SK-N-SH (cell line): ENCODE results near the gene MS4A15. TPM values are rescaled to one million over a fixed set of nuclear protein-coding genes. Genes with fewer than 3 reads are reported as not detected.

Experiments
- CTCF ChIA-PET: fragments of 300-600, 350-600 bp; formaldehyde crosslinking; extraction: SDS; loops from one replicate; lab custom pipeline; 2021; lab: Yijun Ruan, JAX
- POLR2A ChIA-PET: fragments of 350-600 bp; sonication (Branson Sonifier 250); formaldehyde crosslinking; extraction: SDS; loops from one replicate; lab custom pipeline; 2020; ENCODE audit warnings: antibody characterized with exemption, inconsistent platforms; lab: Yijun Ruan, JAX
- DNase-seq: peaks from one replicate; pipeline ENCODE4 v3.0.0; 2012
- H2AFZ ChIP-seq: fragments of 200-600 bp; sonication (generic); 2 replicates; pipeline ENCODE4 v1.8.1; 2016; ENCODE audit warnings: antibody characterized with exemption, mild to moderate bottlenecking, low read depth
- H3F3A ChIP-seq: fragments of 200-600 bp; sonication (generic); replicated peaks from 2 replicates; pipeline ENCODE3; 2016; ENCODE audit warnings: antibody characterized with exemption, mild to moderate bottlenecking; ENCODE audit not compliant: insufficient read depth
- H3K27ac ChIP-seq, 2 experiments: fragments of 200-500 bp in 1 of 2; fragments of 200-600 bp in 1 of 2; sonication (Bioruptor generic) in 1 of 2; sonication (generic), shearing (Covaris generic) in 1 of 2; 2 replicates each; pipeline versions ENCODE4 v1.5.1 to v1.6.1; 2014 to 2016; ENCODE audit warnings: low read depth in 2 of 2, inconsistent platforms in 1 of 2, low read length in 1 of 2, mild to moderate bottlenecking in 1 of 2, mixed read lengths in 1 of 2
- H3K27me3 ChIP-seq: fragments of 200-600 bp; sonication (generic), shearing (Covaris generic); 2 replicates; pipeline ENCODE4 v1.6.1; 2016; ENCODE audit warnings: mixed run types; ENCODE audit not compliant: insufficient read depth
- H3K36me3 ChIP-seq, 2 experiments: fragments of 200-500 bp in 1 of 2; fragments of 200-600 bp in 1 of 2; sonication (Bioruptor generic) in 1 of 2; sonication (generic) in 1 of 2; replicated peaks in 1 of 2; 2 replicates each; pipeline versions ENCODE3 to v1.5.1; 2014 to 2016; ENCODE audit warnings: low read length in 1 of 2, mild to moderate bottlenecking in 1 of 2; ENCODE audit not compliant: insufficient read depth in 2 of 2, control insufficient read depth in 1 of 2
- H3K4me1 ChIP-seq, 2 experiments: fragments of 200-500 bp in 1 of 2; fragments of 200-600 bp in 1 of 2; sonication (Bioruptor generic) in 1 of 2; sonication (generic), shearing (Covaris generic) in 1 of 2; 2 replicates each; pipeline versions ENCODE4 v1.5.1 to v1.6.1; 2014 to 2016; ENCODE audit warnings: low read depth in 1 of 2, low read length in 1 of 2, mixed run types in 1 of 2; ENCODE audit not compliant: insufficient read depth in 2 of 2, control insufficient read depth in 1 of 2
- H3K4me2 ChIP-seq: fragments of 200-600 bp; sonication (generic), shearing (Covaris generic); 2 replicates; pipeline ENCODE4 v1.6.1; 2017; ENCODE audit warnings: mixed run types
- H3K4me3 ChIP-seq, 2 experiments: fragments of 200-500 bp in 1 of 2; fragments of 200-600 bp in 1 of 2; sonication (Bioruptor generic) in 1 of 2; sonication (generic), shearing (Covaris generic) in 1 of 2; 2 replicates each; pipeline versions ENCODE4 v1.5.1 to v1.8.1; 2014 to 2016; ENCODE audit warnings: low read depth in 2 of 2, inconsistent platforms in 1 of 2, low read length in 1 of 2, mild to moderate bottlenecking in 1 of 2, mixed read lengths in 1 of 2, moderate library complexity in 1 of 2
- H3K79me2 ChIP-seq: fragments of 200-600 bp; sonication (generic); 2 replicates; pipeline ENCODE4 v1.8.1; 2017; ENCODE audit warnings: mild to moderate bottlenecking; ENCODE audit not compliant: insufficient read depth
- H3K9ac ChIP-seq: fragments of 200-600 bp; sonication (generic); 2 replicates; pipeline ENCODE4 v1.6.1; 2017; ENCODE audit warnings: mixed run types
- H3K9me2 ChIP-seq: fragments of 200-600 bp; sonication (generic); 2 replicates; pipeline ENCODE4 v1.6.1; 2017; ENCODE audit warnings: mixed run types
- H3K9me3 ChIP-seq: fragments of 200-600 bp; sonication (generic); 2 replicates; pipeline ENCODE4 v1.6.1; 2017; ENCODE audit warnings: mixed run types, mild to moderate bottlenecking, moderate library complexity
- H4K20me1 ChIP-seq: fragments of 200-600 bp; sonication (generic); 2 replicates; pipeline ENCODE4 v1.6.1; 2017; ENCODE audit warnings: mild to moderate bottlenecking, mixed run types; ENCODE audit not compliant: insufficient read depth
- ELF1 ChIP-seq: IDR thresholded peaks from 2 replicates; pipeline ENCODE4 v1.4.0; 2012
- FOSL2 ChIP-seq: IDR thresholded peaks from 2 replicates; pipeline ENCODE4 v1.4.0; 2012; ENCODE audit warnings: low read depth, mild to moderate bottlenecking, moderate library complexity, borderline replicate concordance
- FOXJ3 ChIP-seq: sonication (generic); formaldehyde crosslinking; IDR thresholded peaks from 2 replicates; pipeline ENCODE4 v1.5.1; 2020; ENCODE audit warnings: mild to moderate bottlenecking, missing genetic modification reagents
- FOXM1 ChIP-seq: IDR thresholded peaks from 2 replicates; pipeline ENCODE4 v1.4.0; 2012; ENCODE audit warnings: low read depth, mild to moderate bottlenecking
- GABPA ChIP-seq: IDR thresholded peaks from 2 replicates; pipeline ENCODE4 v1.4.0; 2012; ENCODE audit warnings: low read depth, mild to moderate bottlenecking
- JUND ChIP-seq: IDR thresholded peaks from 2 replicates; pipeline ENCODE4 v1.4.0; 2012
- MAX ChIP-seq: IDR thresholded peaks from 2 replicates; pipeline ENCODE4 v1.4.0; 2012; ENCODE audit warnings: low read depth
- MXI1 ChIP-seq: IDR thresholded peaks from 2 replicates; pipeline ENCODE4 v1.6.1; 2012; ENCODE audit warnings: mild to moderate bottlenecking, low read depth, low read length, improper control_type of control experiment
- POLR2AphosphoS5 ChIP-seq: IDR thresholded peaks from 2 replicates; pipeline ENCODE4 v1.6.1; 2012; ENCODE audit warnings: low read depth, low read length
- RAD21 ChIP-seq: IDR thresholded peaks from 2 replicates; pipeline ENCODE4 v1.6.1; 2012; ENCODE audit warnings: mild to moderate bottlenecking, low read length
- RCOR1 ChIP-seq: fragments of 150-350 bp; IDR thresholded peaks from 2 replicates; pipeline ENCODE4 v1.6.1; 2017; ENCODE audit warnings: antibody characterized with exemption, low read length
- RXRA ChIP-seq: IDR thresholded peaks from 2 replicates; pipeline ENCODE4 v1.4.0; 2012; ENCODE audit warnings: low read depth, mild to moderate bottlenecking, borderline replicate concordance
- TAF1 ChIP-seq: IDR thresholded peaks from 2 replicates; pipeline ENCODE4 v1.6.1; 2012; ENCODE audit warnings: low read depth, mild to moderate bottlenecking, low read length, moderate library complexity, borderline replicate concordance
- TEAD4 ChIP-seq: IDR thresholded peaks from 2 replicates; pipeline ENCODE4 v1.4.0; 2012; ENCODE audit warnings: mild to moderate bottlenecking, borderline replicate concordance; ENCODE audit not compliant: insufficient read depth
- WGBS: methylation state at CpG from one replicate; pipeline ENCODE4 v1.1.6; 2017; ENCODE audit warnings: low lambda C conversion rate; 5-methylcytosine and 5-hydroxymethylcytosine counted together
- polyA plus RNA-seq, 3 experiments: library from polyadenylated mRNA; depleted of rRNA; stranded (reverse); fragments of >200 nt; gene quantifications; 2 replicates each; pipeline ENCODE4 v1.2.3, GENCODE V29; 2012
- TF ChIP-seq, protein P1 (sequence below): IDR thresholded peaks from 2 replicates; pipeline ENCODE4; 2012
- TF ChIP-seq, protein P2 (sequence below): fragments of 200-600 bp; sonication (generic); IDR thresholded peaks from 2 replicates; pipeline ENCODE4 v1.6.1; 2017; ENCODE audit warnings: antibody characterized with exemption, mild to moderate bottlenecking, moderate library complexity
- TF ChIP-seq, protein P3 (sequence below): IDR thresholded peaks from 2 replicates; pipeline ENCODE4 v1.4.0; 2012; ENCODE audit warnings: low read depth, borderline replicate concordance
- TF ChIP-seq, protein P4 (sequence below): IDR thresholded peaks from 2 replicates; pipeline ENCODE4 v1.6.1; 2012; ENCODE audit warnings: mild to moderate bottlenecking, low read depth, low read length, moderate library complexity

Gene MS4A15
- polyA plus RNA-seq, 1 of the 3 experiments (the other 2 are of a cell fraction) = not detected

DNA sequence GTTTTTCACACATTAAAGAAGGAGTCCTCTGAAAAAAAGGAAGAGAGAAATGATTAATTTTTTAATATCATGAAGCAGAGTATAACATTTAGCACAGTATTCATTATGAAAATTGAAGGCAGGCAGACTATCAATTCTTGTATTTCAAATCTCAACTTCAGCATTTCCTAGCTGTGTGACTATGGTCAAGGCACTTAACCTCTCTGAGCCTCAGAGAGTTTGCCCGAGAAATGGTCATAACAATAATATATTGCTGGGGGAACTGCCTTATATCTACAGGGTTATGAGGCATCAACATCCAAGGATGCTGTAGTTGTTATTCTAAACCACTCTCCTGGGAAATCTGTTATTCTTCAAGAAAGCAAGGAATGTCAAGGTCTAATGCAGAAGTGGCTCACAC, 31.1 kb upstream of the MS4A15 start:
- Histone ChIP-seq H4K20me1 (no peaks in the 10 kb centered on the region), H3K36me3 (no peaks in the 10 kb centered on the region), H3K27me3 (peaks cover 24% of the 10 kb centered on the region; the same call in 1 of the 2 replicates), H3K4me3 (no peak overlapping the region), H3K9me2 (no peaks in the 10 kb centered on the region), H3K4me2 (no peak overlapping the region), H2AFZ (no peak overlapping the region), H3K9ac (no peak overlapping the region), H3K9me3 (no peaks in the 10 kb centered on the region), H3K4me1 (no peaks in the 10 kb centered on the region), H3K79me2 (no peaks in the 10 kb centered on the region), H3K27ac (no peak overlapping the region), H3F3A (no peaks in the 10 kb centered on the region)
- POLR2A ChIA-PET = no interaction called here
- TF ChIP-seq RXRA (no peak), TAF1 (no peak)
- no peak for DNase-seq
- CTCF ChIA-PET = interaction anchor here (1.0 kb wide), 1 partner anchor 50 kb away, joined by 4 read pairs; no protein-coding TSS in a partner anchor
- WGBS = 0% methylated on average over 1 of the region's 1 CpG

GRCh38 chr11:60731586-60731985, 25.1 kb upstream of the MS4A15 start:
- Histone ChIP-seq H3K9me2 (no peaks in the 10 kb centered on the region), H3K9ac (no peak overlapping the region), H4K20me1 (no peaks in the 10 kb centered on the region), H3K4me3 (no peak overlapping the region), H3K9me3 (no peaks in the 10 kb centered on the region), H3K4me1 (no peaks in the 10 kb centered on the region), H3K27me3 (peaks cover 21% of the 10 kb centered on the region; the same call in 1 of the 2 replicates), H3K36me3 (no peaks in the 10 kb centered on the region), H3K27ac (no peak overlapping the region), H3K79me2 (no peaks in the 10 kb centered on the region), H2AFZ (no peak overlapping the region), H3F3A (no peaks in the 10 kb centered on the region), H3K4me2 (no peak overlapping the region)
- POLR2A ChIA-PET = no interaction called here
- no peak for TF ChIP-seq JUND
- no peak for TF ChIP-seq RCOR1
- no peak for TF ChIP-seq RAD21
- no peak for TF ChIP-seq TEAD4
- no peak for TF ChIP-seq FOXJ3 (CRISPR knock-in tag)
- no peak for TF ChIP-seq MAX
- TF ChIP-seq FOSL2 = no peak
- TF ChIP-seq FOXM1 = no peak
- no peak for TF ChIP-seq MXI1
- TF ChIP-seq POLR2AphosphoS5 = no peak
- TF ChIP-seq, protein P1, sequence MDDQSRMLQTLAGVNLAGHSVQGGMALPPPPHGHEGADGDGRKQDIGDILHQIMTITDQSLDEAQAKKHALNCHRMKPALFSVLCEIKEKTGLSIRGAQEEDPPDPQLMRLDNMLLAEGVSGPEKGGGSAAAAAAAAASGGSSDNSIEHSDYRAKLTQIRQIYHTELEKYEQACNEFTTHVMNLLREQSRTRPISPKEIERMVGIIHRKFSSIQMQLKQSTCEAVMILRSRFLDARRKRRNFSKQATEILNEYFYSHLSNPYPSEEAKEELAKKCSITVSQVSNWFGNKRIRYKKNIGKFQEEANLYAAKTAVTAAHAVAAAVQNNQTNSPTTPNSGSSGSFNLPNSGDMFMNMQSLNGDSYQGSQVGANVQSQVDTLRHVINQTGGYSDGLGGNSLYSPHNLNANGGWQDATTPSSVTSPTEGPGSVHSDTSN = no peak
- TF ChIP-seq ELF1 = no peak
- TF ChIP-seq, protein P2, sequence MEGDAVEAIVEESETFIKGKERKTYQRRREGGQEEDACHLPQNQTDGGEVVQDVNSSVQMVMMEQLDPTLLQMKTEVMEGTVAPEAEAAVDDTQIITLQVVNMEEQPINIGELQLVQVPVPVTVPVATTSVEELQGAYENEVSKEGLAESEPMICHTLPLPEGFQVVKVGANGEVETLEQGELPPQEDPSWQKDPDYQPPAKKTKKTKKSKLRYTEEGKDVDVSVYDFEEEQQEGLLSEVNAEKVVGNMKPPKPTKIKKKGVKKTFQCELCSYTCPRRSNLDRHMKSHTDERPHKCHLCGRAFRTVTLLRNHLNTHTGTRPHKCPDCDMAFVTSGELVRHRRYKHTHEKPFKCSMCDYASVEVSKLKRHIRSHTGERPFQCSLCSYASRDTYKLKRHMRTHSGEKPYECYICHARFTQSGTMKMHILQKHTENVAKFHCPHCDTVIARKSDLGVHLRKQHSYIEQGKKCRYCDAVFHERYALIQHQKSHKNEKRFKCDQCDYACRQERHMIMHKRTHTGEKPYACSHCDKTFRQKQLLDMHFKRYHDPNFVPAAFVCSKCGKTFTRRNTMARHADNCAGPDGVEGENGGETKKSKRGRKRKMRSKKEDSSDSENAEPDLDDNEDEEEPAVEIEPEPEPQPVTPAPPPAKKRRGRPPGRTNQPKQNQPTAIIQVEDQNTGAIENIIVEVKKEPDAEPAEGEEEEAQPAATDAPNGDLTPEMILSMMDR = no peak
- TF ChIP-seq RXRA = no peak
- TF ChIP-seq, protein P3, sequence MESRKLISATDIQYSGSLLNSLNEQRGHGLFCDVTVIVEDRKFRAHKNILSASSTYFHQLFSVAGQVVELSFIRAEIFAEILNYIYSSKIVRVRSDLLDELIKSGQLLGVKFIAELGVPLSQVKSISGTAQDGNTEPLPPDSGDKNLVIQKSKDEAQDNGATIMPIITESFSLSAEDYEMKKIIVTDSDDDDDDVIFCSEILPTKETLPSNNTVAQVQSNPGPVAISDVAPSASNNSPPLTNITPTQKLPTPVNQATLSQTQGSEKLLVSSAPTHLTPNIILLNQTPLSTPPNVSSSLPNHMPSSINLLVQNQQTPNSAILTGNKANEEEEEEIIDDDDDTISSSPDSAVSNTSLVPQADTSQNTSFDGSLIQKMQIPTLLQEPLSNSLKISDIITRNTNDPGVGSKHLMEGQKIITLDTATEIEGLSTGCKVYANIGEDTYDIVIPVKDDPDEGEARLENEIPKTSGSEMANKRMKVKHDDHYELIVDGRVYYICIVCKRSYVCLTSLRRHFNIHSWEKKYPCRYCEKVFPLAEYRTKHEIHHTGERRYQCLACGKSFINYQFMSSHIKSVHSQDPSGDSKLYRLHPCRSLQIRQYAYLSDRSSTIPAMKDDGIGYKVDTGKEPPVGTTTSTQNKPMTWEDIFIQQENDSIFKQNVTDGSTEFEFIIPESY = no peak
- TF ChIP-seq, protein P4, sequence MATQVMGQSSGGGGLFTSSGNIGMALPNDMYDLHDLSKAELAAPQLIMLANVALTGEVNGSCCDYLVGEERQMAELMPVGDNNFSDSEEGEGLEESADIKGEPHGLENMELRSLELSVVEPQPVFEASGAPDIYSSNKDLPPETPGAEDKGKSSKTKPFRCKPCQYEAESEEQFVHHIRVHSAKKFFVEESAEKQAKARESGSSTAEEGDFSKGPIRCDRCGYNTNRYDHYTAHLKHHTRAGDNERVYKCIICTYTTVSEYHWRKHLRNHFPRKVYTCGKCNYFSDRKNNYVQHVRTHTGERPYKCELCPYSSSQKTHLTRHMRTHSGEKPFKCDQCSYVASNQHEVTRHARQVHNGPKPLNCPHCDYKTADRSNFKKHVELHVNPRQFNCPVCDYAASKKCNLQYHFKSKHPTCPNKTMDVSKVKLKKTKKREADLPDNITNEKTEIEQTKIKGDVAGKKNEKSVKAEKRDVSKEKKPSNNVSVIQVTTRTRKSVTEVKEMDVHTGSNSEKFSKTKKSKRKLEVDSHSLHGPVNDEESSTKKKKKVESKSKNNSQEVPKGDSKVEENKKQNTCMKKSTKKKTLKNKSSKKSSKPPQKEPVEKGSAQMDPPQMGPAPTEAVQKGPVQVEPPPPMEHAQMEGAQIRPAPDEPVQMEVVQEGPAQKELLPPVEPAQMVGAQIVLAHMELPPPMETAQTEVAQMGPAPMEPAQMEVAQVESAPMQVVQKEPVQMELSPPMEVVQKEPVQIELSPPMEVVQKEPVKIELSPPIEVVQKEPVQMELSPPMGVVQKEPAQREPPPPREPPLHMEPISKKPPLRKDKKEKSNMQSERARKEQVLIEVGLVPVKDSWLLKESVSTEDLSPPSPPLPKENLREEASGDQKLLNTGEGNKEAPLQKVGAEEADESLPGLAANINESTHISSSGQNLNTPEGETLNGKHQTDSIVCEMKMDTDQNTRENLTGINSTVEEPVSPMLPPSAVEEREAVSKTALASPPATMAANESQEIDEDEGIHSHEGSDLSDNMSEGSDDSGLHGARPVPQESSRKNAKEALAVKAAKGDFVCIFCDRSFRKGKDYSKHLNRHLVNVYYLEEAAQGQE = no peak
- TF ChIP-seq GABPA = no peak
- 17% methylated on average over 8 of the region's 8 CpGs for WGBS
- no peak for DNase-seq
- CTCF ChIA-PET = no interaction called here
